ENCODE measurements around the gene CAMK1. TPM values are rescaled to one million over a fixed set of nuclear protein-coding genes. Genes with fewer than 3 reads are reported as not detected.
A peak's percentile ranks its signal among the peaks of the same experiment; 100 is the strongest.

CAMK1 gene
- total and polyA plus RNA-seq, 9 of the 15 experiments (the other 6 are each of a cell fraction or from before 2014, with no cell fraction given), result 0.23 to 10.7 (median 6.0) TPM

DNA sequence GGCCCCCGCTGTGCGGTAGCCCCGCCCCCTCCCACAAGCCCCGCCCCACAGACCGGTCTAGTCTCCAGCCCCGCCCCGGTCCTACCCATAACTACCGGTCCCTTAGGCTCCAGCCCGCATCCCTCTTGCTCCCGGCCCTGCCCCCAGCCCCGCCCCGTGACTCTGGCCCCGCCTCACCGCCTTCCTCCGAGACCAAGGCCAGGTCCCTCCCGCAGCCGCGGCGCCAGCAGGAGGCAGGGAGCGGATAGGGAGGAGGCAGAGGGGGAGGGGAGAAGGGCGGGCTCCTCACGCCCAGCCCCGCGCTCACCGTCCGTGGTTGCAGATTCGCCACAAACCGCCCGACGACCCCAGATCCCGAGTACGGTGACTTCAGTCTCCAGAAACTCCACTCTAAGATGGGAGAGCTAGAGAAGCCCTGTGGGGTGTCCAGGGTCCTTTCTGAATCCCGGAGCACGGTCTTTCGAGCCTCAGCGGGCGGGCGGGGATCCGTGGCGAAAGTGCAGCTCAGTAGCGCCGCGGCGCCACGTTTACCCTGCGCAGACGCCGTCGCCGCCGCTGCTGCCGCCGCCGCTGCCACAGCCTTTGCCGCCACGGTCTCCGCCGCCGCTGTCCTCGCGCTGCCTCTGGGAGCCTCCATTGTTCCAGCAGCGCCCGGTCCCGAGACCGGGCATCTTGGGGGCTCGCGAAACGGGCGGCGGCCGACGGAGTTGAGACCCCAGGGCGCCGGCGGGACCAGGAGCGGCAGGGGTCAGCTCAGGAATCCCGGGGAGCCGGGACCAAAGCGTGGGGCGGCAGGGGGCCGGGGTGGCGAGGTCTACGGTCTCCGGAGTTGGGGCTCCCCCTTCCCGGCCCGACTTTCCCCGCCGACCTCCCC, 38.3 kb downstream of the CAMK1 start, which contains the start of gene BRPF1 (continued):
- TF ChIP-seq PKNOX1 (IDR thresholded peaks at IDR 0.05) (peak; percentile 51), C11orf30 (IDR thresholded peaks at IDR 0.05; ENCODE audit: low read depth) (peak; percentile 99)
- TF ChIP-seq, protein P1, sequence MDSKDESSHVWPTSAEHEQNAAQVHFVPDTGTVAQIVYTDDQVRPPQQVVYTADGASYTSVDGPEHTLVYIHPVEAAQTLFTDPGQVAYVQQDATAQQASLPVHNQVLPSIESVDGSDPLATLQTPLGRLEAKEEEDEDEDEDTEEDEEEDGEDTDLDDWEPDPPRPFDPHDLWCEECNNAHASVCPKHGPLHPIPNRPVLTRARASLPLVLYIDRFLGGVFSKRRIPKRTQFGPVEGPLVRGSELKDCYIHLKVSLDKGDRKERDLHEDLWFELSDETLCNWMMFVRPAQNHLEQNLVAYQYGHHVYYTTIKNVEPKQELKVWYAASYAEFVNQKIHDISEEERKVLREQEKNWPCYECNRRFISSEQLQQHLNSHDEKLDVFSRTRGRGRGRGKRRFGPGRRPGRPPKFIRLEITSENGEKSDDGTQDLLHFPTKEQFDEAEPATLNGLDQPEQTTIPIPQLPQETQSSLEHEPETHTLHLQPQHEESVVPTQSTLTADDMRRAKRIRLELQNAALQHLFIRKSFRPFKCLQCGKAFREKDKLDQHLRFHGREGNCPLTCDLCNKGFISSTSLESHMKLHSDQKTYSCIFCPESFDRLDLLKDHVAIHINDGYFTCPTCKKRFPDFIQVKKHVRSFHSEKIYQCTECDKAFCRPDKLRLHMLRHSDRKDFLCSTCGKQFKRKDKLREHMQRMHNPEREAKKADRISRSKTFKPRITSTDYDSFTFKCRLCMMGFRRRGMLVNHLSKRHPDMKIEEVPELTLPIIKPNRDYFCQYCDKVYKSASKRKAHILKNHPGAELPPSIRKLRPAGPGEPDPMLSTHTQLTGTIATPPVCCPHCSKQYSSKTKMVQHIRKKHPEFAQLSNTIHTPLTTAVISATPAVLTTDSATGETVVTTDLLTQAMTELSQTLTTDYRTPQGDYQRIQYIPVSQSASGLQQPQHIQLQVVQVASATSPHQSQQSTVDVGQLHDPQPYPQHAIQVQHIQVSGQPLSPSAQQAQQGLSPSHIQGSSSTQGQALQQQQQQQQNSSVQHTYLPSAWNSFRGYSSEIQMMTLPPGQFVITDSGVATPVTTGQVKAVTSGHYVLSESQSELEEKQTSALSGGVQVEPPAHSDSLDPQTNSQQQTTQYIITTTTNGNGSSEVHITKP (IDR thresholded peaks at IDR 0.05; ENCODE audit: partially characterized antibody), result peak; percentile 62
